WTC11 (cell line): Measurements from ENCODE around the gene LHFPL2. TPM values are rescaled to one million over a fixed set of nuclear protein-coding genes. Genes with fewer than 3 reads are reported as not detected.

Experiments
- ATAC-seq: fragments of 200-7000 bp; cut with Tn5 transposase; 2 replicates; pipeline ENCODE4 v1.10.0; 2021; ENCODE audit warnings: mild to moderate bottlenecking, moderate library complexity
- CTCF ChIA-PET: fragments of 300-600 bp; sonication (Branson Sonifier 250); formaldehyde crosslinking; loops from one replicate; lab custom pipeline; 2021; ENCODE audit warnings: antibody characterized with exemption; lab: Charles Lee
- POLR2A ChIA-PET: fragments of 350-600 bp; sonication (Branson Sonifier 250); formaldehyde crosslinking; loops from one replicate; lab custom pipeline; 2021; ENCODE audit warnings: antibody characterized with exemption; lab: Charles Lee
- DNase-seq: peaks from one replicate; pipeline ENCODE4 v3.0.0; 2021; ENCODE audit warnings: low spot score
- H3K27ac Mint-ChIP-seq: 2 replicates; pipeline ENCODE4 v1.8.0; 2021; ENCODE audit warnings: mixed read lengths
- H3K27me3 Mint-ChIP-seq: 2 replicates; pipeline ENCODE4 v1.8.0; 2021; ENCODE audit warnings: low read depth, mild to moderate bottlenecking, moderate library complexity, mixed read lengths
- H3K36me3 Mint-ChIP-seq: 2 replicates; pipeline ENCODE4 v1.8.0; 2021; ENCODE audit warnings: mixed read lengths
- H3K4me1 Mint-ChIP-seq: 2 replicates; pipeline ENCODE4 v1.8.0; 2022; ENCODE audit warnings: mixed read lengths
- H3K4me3 Mint-ChIP-seq: 2 replicates; pipeline ENCODE4 v1.8.0; 2021; ENCODE audit warnings: mild to moderate bottlenecking, moderate library complexity, mixed read lengths
- H3K9me3 Mint-ChIP-seq: 2 replicates; pipeline ENCODE4 v1.8.0; 2021; ENCODE audit warnings: mixed read lengths
- ARID4B ChIP-seq: sonication (generic); formaldehyde crosslinking; IDR thresholded peaks from 2 replicates; pipeline ENCODE4 v1.8.0; 2023; ENCODE audit warnings: missing genetic modification reagents, mild to moderate bottlenecking, borderline replicate concordance
- ATF2 ChIP-seq: sonication (generic); formaldehyde crosslinking; IDR thresholded peaks from 2 replicates; pipeline ENCODE4 v1.8.1; 2022; ENCODE audit warnings: low read depth, missing genetic modification reagents, borderline replicate concordance
- CDX4 ChIP-seq: fragments of 250-450 bp; sonication (Bioruptor Pico); IDR thresholded peaks from 2 replicates; pipeline ENCODE4 v1.9.0; 2021; ENCODE audit warnings: moderate library complexity, mild to moderate bottlenecking, inconsistent platforms, borderline replicate concordance
- E2F1 ChIP-seq: sonication (generic); formaldehyde crosslinking; IDR thresholded peaks from 2 replicates; pipeline ENCODE4 v1.8.0; 2022; ENCODE audit warnings: mild to moderate bottlenecking, missing genetic modification reagents
- E2F4 ChIP-seq: sonication (generic); formaldehyde crosslinking; IDR thresholded peaks from 2 replicates; pipeline ENCODE4 v1.8.1; 2022; ENCODE audit warnings: low read depth, mild to moderate bottlenecking, moderate library complexity, missing genetic modification reagents, borderline replicate concordance
- ERG ChIP-seq: fragments of 250-450 bp; sonication (Bioruptor Pico); IDR thresholded peaks from 2 replicates; pipeline ENCODE4 v1.8.0; 2021; ENCODE audit warnings: mild to moderate bottlenecking
- ETV6 ChIP-seq: sonication (generic); formaldehyde crosslinking; IDR thresholded peaks from 2 replicates; pipeline ENCODE4 v1.8.1; 2022; ENCODE audit warnings: mild to moderate bottlenecking, missing genetic modification reagents
- FOXP1 ChIP-seq: sonication (generic); formaldehyde crosslinking; IDR thresholded peaks from 2 replicates; pipeline ENCODE4 v1.8.0; 2022; ENCODE audit warnings: missing genetic modification reagents, mild to moderate bottlenecking, moderate library complexity, borderline replicate concordance
- GTF2I ChIP-seq: fragments of 250-450 bp; sonication (Bioruptor Pico); conservative IDR thresholded peaks from 2 replicates; pipeline ENCODE4 v1.4.0; 2021; ENCODE audit warnings: mild to moderate bottlenecking
- JAZF1 ChIP-seq: fragments of 250-450 bp; sonication (Bioruptor Pico); IDR thresholded peaks from 2 replicates; pipeline ENCODE4 v1.9.0; 2021; ENCODE audit warnings: moderate library complexity, mild to moderate bottlenecking, inconsistent platforms
- KAT7 ChIP-seq: sonication (generic); formaldehyde crosslinking; IDR thresholded peaks from 2 replicates; pipeline ENCODE4 v1.8.1; 2023; ENCODE audit warnings: missing genetic modification reagents, mild to moderate bottlenecking, borderline replicate concordance
- MAX ChIP-seq: sonication (generic); formaldehyde crosslinking; IDR thresholded peaks from 2 replicates; pipeline ENCODE4 v1.8.0; 2022; ENCODE audit warnings: mild to moderate bottlenecking, missing genetic modification reagents
- MLX ChIP-seq: sonication (generic); formaldehyde crosslinking; IDR thresholded peaks from 2 replicates; pipeline ENCODE4 v1.8.1; 2023; ENCODE audit warnings: mild to moderate bottlenecking, missing genetic modification reagents, moderate library complexity
- NFATC4 ChIP-seq: fragments of 250-450 bp; sonication (Bioruptor Pico); IDR thresholded peaks from 2 replicates; pipeline ENCODE4 v1.9.0; 2021; ENCODE audit warnings: mild to moderate bottlenecking
- TP53 ChIP-seq: sonication (generic); formaldehyde crosslinking; IDR thresholded peaks from 2 replicates; pipeline ENCODE4 v1.8.1; 2023; ENCODE audit warnings: mild to moderate bottlenecking, missing genetic modification reagents
- USF1 ChIP-seq: sonication (generic); formaldehyde crosslinking; IDR thresholded peaks from 2 replicates; pipeline ENCODE4 v1.8.0; 2022; ENCODE audit warnings: mild to moderate bottlenecking, missing genetic modification reagents
- ZNF121 ChIP-seq: sonication (generic); formaldehyde crosslinking; IDR thresholded peaks from 2 replicates; pipeline ENCODE4 v1.8.0; 2023; ENCODE audit warnings: missing genetic modification reagents
- ZNF423 ChIP-seq: fragments of 250-450 bp; sonication (Bioruptor Pico); IDR thresholded peaks from 2 replicates; pipeline ENCODE4 v2.1.2; 2022; ENCODE audit warnings: mild to moderate bottlenecking, moderate library complexity
- total RNA-seq: library from RNA; stranded (reverse); gene quantifications from 3 replicates; pipeline ENCODE4 v1.2.3, GENCODE V29; 2021

Gene LHFPL2
- total RNA-seq, 1 experiment from 2014 or later: 40.6 TPM

GRCh38 chr5:78644129-78644528 lies 4.4 kb downstream of the LHFPL2 start:
- Mint-ChIP-seq H3K27me3 (no peaks in the 10 kb centered on the region; the same call in 1 of the 2 replicates), H3K27ac (0 out of 2 replicates have a peak overlapping the region, but pooled peaks have one; percentile 55), H3K4me3 (no peak overlapping the region), H3K9me3 (no peaks in the 10 kb centered on the region), H3K36me3 (peaks cover 9% of the 10 kb centered on the region), H3K4me1 (peaks cover 61% of the 10 kb centered on the region)
- DNase-seq (no peak), ATAC-seq (no peak)
- ChIA-PET CTCF (no interaction called here), POLR2A (no interaction called here)
- TF ChIP-seq ZNF121 (CRISPR knock-in tag): no peak
- TF ChIP-seq GTF2I (CRISPR knock-in tag): no peak
- no peak for TF ChIP-seq KAT7 (CRISPR knock-in tag)
- no peak for TF ChIP-seq ZNF423 (CRISPR knock-in tag)
- no peak for TF ChIP-seq CDX4 (CRISPR knock-in tag)
- no peak for TF ChIP-seq JAZF1 (CRISPR knock-in tag)
- no peak for TF ChIP-seq MLX (CRISPR knock-in tag)
- TF ChIP-seq FOXP1 (CRISPR knock-in tag): no peak
- no peak for TF ChIP-seq ATF2 (CRISPR knock-in tag)
- TF ChIP-seq ETV6 (CRISPR knock-in tag): no peak
- no peak for TF ChIP-seq E2F1 (CRISPR knock-in tag)
- TF ChIP-seq ARID4B (CRISPR knock-in tag): no peak
- TF ChIP-seq USF1: no peak
- TF ChIP-seq NFATC4 (CRISPR knock-in tag): no peak
- no peak for TF ChIP-seq TP53 (CRISPR knock-in tag)
- no peak for TF ChIP-seq MAX (CRISPR knock-in tag)

- Mint-ChIP-seq H3K9me3 (no peaks in the 10 kb centered on the region), H3K27ac (peak overlapping the region; percentile 8; the same call in 1 of the 2 replicates), H3K27me3 (no peaks in the 10 kb centered on the region; the same call in 1 of the 2 replicates), H3K36me3 (peaks cover 9% of the 10 kb centered on the region), H3K4me1 (peaks cover 69% of the 10 kb centered on the region), H3K4me3 (no peak overlapping the region)
- DNase-seq (no peak), ATAC-seq (no peak)
- ChIA-PET POLR2A (no interaction called here), CTCF (no interaction called here)
- TF ChIP-seq ERG (no peak), E2F4 (CRISPR knock-in tag) (no peak), ZNF423 (CRISPR knock-in tag) (no peak)
Measured at GRCh38 chr5:78642701-78643100, 5.9 kb downstream of the LHFPL2 start.
